GM19455 (cell line): ENCODE measurements around the gene TBXAS1.

Experiments
- ATAC-seq: cut with Tn5 transposase; IDR thresholded peaks from one replicate; pipeline ENCODE4 v1.9.1; 2021; ENCODE audit not compliant: unreplicated experiment

Gene TBXAS1

DNA sequence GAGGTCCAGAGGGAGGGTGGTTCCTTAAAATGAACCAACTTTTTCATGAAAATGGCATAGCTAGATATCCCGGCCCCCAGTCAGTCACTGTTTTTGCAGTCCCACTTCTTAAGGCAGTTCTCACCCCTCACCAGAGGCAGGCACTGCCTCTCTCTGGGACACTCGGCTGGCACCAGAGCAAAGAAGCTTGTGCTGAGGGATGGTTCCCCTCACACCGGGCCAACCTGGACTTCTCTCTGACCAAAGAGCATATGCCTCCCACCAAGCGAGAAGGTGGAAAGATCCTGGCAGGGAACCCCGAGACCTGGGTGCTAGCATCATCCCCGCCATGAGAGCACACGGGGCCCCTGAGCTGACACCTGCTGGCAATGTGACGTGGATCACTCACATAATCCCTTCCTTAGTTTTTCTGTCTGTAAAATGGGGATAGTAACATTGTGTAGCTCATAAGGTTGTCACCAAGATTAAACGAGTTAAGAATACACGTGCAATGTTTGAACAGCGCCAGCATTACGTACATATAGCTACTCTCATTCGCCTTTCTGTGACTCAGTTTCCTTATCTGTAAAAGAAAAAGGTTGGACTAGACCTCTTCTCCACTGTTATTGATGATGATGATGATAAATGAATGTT, 145.2 kb downstream of the TBXAS1 start:
- no peak for ATAC-seq

DNA sequence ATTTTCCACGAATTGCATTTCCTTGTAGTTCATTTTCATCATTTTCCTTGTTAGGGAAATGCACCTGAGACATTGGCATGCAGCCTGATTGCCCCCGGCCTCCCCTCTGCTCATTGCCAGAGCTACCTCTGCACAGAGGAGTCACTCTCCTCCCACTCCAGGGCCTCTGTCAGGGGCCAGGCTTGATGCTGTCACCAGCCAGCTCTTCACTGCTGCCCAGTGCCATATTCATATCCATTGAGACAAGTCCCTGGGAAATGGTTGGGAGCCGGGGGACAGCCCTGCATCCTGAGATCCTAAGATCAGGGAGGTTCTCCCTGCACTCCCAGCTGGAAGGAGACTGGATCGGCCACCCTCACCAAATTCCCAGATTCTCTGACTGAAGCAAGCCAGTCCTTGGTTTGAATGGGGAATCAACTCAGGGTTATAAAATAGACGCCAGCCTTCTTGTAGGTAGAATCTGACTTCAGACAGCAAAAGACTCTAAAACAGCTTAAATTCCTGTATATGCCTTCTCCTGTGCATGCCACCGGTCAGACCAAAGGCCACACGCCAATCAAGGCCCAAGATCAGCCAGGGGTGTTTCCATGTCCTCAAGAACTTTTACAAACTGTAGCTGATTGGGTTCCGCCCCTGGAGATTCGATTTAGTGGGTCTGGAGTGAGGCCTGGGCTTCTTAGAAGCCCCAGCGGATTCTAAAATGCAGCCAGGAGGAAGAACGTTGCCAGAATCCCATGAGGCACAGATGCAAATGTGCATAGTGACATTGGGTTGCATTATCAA, 147.2 kb downstream of the TBXAS1 start:
- ATAC-seq: no peak

- ATAC-seq: no peak
Observed at GRCh38 chr7:139976838-139977656, 148.0 kb downstream of the TBXAS1 start.

DNA sequence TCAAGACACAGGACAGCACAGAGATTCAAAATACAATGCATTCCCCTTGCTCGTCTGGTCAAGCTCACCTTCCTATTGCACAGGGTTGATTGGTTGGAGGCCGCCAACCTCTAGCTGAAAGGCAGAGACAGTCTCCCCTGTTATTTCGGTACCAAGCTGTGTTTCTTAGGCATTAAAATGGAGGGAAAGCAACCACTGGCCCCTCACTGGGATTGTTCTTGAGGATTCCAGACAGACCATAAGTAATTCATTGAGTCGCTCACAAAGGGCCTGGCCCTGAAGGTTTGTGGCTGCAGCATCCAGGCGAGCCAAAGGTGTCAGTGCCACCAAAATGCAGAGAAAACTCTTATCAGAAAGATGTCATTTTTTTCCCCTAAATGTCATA, 152.4 kb downstream of the TBXAS1 start:
- no peak for ATAC-seq

DNA sequence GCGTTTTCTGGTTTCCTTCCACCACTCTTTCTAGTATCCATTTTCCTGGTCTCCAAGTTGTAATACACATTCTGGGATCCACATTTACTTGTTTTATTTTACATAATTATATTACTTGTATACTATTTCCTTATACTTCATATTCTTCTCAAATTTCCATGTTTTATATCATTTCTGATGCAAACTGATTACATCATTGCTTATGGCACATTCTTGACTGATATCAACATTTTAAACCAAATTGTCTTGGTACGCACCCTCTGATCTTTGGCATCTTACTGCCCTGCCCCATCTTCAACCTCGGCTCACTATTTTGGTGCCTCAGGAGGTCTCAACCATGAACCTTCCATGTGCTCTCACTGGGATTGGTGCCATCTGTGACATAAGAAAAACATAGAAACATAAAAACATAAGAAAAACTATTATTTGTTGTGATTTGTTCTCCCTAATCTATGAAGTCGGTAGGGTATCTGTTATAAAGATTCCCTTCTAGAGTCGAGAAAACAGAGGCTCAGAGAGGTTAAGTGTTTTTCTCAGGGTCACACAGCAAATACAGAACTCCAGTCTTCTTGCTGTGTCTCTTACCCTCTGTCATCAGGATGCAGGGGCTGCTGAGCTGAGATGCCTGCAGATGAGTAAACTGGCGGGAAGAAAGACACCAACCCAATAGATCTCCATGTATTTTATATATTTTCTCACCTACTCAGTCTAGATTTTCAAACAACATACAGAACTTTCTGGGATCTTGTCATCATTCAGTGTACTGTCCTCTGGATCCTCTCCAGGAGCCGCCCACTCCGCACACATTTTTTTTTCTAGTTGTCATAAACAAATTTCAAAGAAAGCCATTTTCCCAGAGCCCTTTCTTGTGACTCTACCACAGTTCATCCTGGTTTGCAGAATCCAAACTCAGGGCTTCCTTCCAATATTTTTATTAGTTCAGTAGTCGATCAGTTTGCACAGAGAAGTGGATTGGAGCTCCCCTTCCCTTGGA, 154.2 kb downstream of the TBXAS1 start:
- ATAC-seq: no peak

DNA sequence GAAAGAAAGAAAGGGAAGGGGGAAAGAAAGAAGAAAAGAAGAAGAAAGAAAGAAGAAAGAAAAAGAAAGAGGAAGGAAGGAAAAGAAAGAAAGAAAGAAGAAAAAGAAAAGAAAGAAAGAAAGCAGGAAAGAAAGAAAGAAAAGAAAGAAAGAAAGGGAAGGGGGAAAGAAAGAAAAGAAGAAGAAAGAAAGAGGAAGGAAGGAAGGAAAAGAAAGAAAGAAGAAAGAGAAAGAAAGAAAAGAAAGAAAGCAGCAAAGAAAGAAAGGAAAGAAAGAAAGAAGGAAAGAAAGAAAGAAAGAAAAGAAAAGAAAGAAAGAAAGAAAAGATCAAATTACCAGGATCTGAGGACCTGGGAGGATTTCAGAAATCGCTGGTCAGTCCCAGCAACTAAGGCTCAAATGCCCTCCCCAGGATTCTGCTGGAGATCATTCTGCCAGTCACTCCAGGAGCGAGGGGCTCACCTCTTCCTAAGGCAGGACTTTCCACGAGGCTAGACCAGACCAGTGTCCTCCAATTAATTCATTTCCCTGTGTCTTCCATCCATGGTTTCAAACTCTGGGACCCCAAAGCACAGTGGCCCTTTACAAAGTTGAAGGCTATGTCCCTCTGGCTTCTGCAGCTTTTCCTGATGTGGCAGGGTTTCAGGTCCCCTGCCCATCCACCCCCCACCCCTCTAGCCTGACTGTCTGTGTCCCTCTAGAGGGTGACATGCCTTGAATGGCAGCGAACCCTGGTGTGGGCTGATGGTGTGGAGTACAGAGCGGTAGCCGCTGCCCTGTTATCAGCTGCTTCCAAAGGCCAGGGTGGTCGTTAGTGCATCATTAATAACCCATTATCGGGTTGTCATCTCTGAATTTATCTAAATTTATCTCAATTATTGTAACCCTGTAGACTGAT, 155.8 kb downstream of the TBXAS1 start:
- no peak for ATAC-seq

GRCh38 chr7:139985811-139986210, 156.7 kb downstream of the TBXAS1 start:
- ATAC-seq: no peak

DNA sequence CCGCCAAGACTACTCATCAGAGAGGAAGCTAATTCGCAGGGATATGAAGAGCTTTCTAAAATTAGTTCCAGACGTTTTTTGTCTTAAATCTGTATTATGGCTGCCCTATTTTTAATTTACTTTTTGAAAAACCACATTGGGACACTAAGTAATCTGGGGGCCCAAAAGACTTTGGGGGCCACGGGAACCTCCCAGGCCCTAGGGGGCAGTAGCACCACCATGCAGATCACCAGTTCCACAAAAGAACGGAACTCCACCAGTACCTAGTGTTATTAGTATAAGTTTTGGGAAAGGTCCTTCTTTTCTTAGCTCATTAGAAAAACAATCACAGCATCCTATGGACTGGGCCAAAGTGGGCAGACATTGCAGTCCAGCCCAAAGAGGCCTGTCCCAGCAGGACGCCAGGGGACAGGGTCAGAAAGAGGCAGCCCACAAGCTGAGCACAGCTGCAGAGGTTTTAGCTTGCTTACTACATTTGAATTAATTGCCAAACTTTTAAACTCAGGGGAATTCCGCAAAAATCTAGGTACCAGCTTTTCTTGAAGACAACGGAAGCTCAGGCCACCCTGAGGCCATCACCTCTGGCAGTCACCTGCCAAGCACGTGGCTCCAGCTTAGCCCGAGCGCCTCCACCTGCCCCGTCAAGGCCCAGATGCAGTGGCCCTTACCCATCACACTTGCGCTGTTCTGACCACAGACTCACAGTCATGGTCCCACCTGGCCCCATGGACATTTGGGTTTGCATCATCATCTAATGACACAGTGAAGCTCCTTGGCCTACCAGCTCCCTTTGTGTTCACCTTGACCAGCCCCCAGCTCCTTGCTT, 158.8 kb downstream of the TBXAS1 start:
- no peak for ATAC-seq

GRCh38 chr7:139989366-139990141, 160.5 kb downstream of the TBXAS1 start:
- no peak for ATAC-seq

GRCh38 chr7:139990142-139990535, 161.1 kb downstream of the TBXAS1 start:
- ATAC-seq: no peak

- ATAC-seq: no peak
Observed at GRCh38 chr7:139990571-139991268, 161.7 kb downstream of the TBXAS1 start.

- no peak for ATAC-seq
Observed at GRCh38 chr7:139991269-139991666, 162.2 kb downstream of the TBXAS1 start.

- no peak for ATAC-seq
Observed at GRCh38 chr7:139991911-139992310, 162.8 kb downstream of the TBXAS1 start.

- ATAC-seq: no peak
Observed at GRCh38 chr7:139992353-139993044, 163.4 kb downstream of the TBXAS1 start.

DNA sequence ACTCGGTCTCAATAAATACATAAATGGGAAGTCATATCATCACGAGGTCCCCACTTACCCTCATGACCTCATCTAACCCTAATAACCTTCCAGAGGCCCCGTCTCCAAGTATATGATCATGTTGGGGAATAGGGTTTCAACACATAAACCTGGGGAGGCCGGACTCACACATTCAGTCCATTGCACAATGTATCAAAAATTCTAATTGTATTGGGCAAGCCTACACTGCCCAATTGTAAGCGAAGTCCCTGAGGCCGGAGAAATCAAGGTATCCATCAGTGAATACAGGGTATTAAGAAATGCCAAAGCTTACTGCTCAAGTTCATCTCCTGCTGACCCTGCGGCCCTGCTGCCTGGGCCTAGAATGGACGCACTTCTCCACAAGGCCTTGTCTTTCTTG, 164.1 kb downstream of the TBXAS1 start:
- no peak for ATAC-seq

DNA sequence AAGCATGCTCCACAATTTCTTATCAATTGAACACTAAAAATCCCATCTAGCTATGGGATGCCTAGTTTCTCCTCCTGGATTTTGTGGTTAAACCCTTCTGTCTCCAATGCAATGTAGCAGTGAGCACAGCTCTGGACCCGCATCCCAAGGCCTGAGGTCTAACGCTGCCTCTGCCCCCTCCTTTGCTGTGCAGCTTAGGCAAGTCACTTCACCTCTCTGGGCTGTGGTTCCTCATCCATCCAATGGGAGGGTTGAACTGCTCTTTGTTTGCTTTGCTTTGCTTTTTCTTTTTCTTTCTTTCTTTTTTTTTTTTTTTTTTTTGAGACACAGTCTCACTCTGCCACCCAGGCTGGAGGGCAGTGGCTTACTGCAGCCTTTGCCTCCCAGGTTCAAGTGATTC, 164.5 kb downstream of the TBXAS1 start:
- ATAC-seq: no peak

DNA sequence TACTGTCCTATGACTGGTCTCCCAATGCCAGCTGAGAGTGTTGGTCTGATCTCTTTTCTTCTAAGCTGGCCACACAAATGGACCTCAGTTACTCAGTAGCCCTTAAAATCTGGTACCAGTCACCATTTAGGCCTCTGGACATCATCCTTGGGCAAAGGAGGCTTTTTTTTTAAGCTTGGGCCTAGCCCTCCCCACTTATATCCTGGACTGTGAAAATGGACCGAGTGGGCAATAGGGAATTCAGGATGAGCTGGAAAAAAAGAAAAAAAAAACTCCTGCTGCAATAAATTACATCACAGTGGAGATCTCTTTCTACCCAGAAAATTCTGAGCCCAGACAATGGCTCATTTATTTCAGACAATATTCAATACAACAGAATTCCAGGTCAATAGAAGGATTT, 165.3 kb downstream of the TBXAS1 start:
- no peak for ATAC-seq
